Esophagus squamous epithelium (tissue), 5 donors: Measurements from ENCODE around the gene ATG2B. TPM values are rescaled to one million over a fixed set of nuclear protein-coding genes. Genes with fewer than 3 reads are reported as not detected.

Source experiments
- DNase-seq: peaks from one replicate; lab custom pipeline; 2025; lab: John Stamatoyannopoulos, UW
- H3K27ac ChIP-seq, 4 donors: fragments of 200-600 bp; sonication (generic); one replicate each; pipeline ENCODE4 v1.5.1; 2016 to 2019; ENCODE audit warnings: mild to moderate bottlenecking in 1 of 4
- H3K27me3 ChIP-seq, 4 donors: fragments of 200-600 bp; sonication (generic); 1 replicate in 3 of 4; 2 replicates in 1 of 4; pipeline versions ENCODE4 v1.5.1 to v1.6.0; 2017 to 2021; ENCODE audit warnings: antibody characterized with exemption in 1 of 4
- H3K36me3 ChIP-seq, 3 donors: fragments of 200-600 bp; sonication (generic); one replicate each; pipeline ENCODE4 v1.5.1; 2016 to 2019
- H3K4me1 ChIP-seq, 3 donors: fragments of 200-600 bp; sonication (generic); one replicate each; pipeline ENCODE4 v1.5.1; 2017 to 2019
- H3K4me3 ChIP-seq, 4 donors: fragments of 200-600 bp; sonication (generic); 1 replicate in 3 of 4; 2 replicates in 1 of 4; pipeline ENCODE4 v1.5.1; 2016 to 2019; ENCODE audit warnings: mild to moderate bottlenecking in 2 of 4, moderate library complexity in 1 of 4
- H3K9me3 ChIP-seq, 3 donors: fragments of 200-600 bp; sonication (generic); one replicate each; pipeline ENCODE4 v1.5.1; 2016 to 2019
- POLR2A ChIP-seq, 4 donors: fragments of 450-650 bp; IDR thresholded peaks; one replicate each; pipeline ENCODE4 v1.6.1; 2017; ENCODE audit warnings: antibody characterized with exemption in 4 of 4, mild to moderate bottlenecking in 4 of 4, moderate library complexity in 3 of 4
- WGBS, 2 donors: methylation state at CpG; one replicate each; pipeline ENCODE4 v1.1.5; 2018; 5-methylcytosine and 5-hydroxymethylcytosine counted together
- intact Hi-C: fragments of 100-400 bp; cut with DNase I; formaldehyde crosslinking; loops from one replicate; pipeline ENCODE4 v1.15.0; 2022
- total RNA-seq, 4 donors: library from RNA; depleted of rRNA; stranded (reverse); fragments of >200 nt; gene quantifications; one replicate each; pipeline ENCODE4 v1.1.0, GENCODE V29; 2016
- TF ChIP-seq, protein P1 (sequence below), 6 experiments: fragments of 450-650 bp in 4 of 6; fragments of 200-600 bp in 2 of 6; sonication (generic) in 2 of 6; IDR thresholded peaks; one replicate each; pipeline ENCODE4 v1.5.1; 2016 to 2019; ENCODE audit warnings: antibody characterized with exemption in 6 of 6, mild to moderate bottlenecking in 4 of 6, moderate library complexity in 4 of 6
- donor health status: DM: yes; HTN: yes; CAD: no.

ATG2B gene
- total RNA-seq, 4 donors from 2014 or later = 10.6 to 24.6 (median 14.0) TPM

DNA sequence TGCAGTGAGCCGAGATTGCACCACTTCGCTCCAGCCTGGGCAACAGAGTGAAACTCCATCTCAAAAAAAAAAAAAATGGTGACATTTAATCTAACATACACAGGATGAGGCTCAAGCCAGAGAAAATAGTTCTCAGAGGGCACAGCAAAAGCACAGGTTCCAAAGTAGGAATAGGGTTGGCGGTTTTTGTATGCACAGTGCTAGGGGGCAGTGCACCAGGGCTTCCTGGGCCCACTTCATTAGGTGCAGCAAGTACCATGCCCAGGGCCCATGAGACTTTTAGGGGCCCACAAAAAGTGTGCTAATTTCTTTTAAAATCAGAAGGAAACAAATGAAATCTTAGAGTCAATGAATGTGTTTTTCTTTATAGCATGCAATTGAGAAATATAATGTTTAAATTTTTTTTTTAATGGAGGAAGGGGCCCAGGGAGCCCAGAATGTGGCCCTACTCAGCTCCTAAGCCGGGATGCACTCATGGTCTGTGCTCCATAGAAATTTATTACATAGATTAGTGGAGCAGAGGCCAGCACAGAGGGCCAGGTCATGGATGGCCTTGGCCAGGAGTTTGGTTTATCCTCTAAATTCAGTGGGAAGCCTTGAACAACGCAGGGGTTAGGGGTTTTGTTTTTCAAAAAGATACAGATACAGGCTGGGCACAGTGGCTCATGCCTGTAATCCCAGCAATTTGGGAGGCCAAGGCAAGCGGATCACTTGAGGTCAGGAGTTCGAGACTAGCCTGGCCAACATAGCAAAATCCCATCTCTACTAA is 31.1 kb upstream of the ATG2B start:
- TF ChIP-seq, protein P1, sequence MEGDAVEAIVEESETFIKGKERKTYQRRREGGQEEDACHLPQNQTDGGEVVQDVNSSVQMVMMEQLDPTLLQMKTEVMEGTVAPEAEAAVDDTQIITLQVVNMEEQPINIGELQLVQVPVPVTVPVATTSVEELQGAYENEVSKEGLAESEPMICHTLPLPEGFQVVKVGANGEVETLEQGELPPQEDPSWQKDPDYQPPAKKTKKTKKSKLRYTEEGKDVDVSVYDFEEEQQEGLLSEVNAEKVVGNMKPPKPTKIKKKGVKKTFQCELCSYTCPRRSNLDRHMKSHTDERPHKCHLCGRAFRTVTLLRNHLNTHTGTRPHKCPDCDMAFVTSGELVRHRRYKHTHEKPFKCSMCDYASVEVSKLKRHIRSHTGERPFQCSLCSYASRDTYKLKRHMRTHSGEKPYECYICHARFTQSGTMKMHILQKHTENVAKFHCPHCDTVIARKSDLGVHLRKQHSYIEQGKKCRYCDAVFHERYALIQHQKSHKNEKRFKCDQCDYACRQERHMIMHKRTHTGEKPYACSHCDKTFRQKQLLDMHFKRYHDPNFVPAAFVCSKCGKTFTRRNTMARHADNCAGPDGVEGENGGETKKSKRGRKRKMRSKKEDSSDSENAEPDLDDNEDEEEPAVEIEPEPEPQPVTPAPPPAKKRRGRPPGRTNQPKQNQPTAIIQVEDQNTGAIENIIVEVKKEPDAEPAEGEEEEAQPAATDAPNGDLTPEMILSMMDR (IDR thresholded peaks at IDR 0.05) = no peak
- TF ChIP-seq POLR2A (IDR thresholded peaks at IDR 0.05) = no peak
- H3K9me3 ChIP-seq = no peaks in the 10 kb centered on the region
- no peak for DNase-seq
- WGBS, 2 donors = 85 to 95% methylated on average over 7 of the region's 7 CpGs
- H3K27ac ChIP-seq = no peak overlapping the region
- H3K36me3 ChIP-seq = no peaks in the 10 kb centered on the region
- intact Hi-C loops = loop anchor here (5.0 kb wide), 1 partner anchor 37 kb away; no protein-coding TSS in a partner anchor
- no peak overlapping the region for H3K4me3 ChIP-seq
- H3K4me1 ChIP-seq = peaks cover 0 to 27% (median 6%) of the 10 kb centered on the region in 3 donors
- H3K27me3 ChIP-seq = no peaks in the 10 kb centered on the region

DNA sequence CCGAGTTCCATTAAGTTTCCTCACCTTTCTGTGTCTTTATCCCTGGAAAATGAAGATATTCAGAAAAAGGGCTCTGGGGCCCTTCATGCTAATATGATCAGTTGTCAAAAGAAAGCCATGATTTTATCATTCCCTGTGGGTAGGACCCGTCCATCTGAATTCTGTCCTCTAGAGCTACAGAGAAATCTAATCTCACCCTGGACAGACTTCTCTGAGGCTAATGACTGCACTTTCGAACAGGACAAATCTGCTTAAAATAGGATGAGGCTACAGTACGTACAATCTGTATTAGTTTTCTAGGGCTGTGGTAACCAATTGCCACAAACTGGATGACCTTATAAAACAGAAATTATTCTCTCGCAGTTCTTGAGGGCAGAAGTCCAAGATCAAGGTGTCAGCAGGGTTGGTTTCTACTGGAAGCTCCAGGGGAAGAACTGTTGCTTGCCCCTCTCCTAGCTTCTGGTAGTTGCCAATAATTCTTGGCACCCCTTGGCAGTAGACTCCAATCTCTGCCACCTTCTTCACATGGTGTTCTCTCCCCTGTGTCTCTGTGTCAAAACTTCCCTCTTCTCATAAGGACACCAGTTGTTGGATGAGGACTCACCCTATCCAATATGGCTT is 30.0 kb upstream of the ATG2B start:
- DNase-seq = no peak
- H3K27me3 ChIP-seq = no peaks in the 10 kb centered on the region
- intact Hi-C loops = loop anchor here (5.0 kb wide), 1 partner anchor 36 kb away; no protein-coding TSS in a partner anchor

DNA sequence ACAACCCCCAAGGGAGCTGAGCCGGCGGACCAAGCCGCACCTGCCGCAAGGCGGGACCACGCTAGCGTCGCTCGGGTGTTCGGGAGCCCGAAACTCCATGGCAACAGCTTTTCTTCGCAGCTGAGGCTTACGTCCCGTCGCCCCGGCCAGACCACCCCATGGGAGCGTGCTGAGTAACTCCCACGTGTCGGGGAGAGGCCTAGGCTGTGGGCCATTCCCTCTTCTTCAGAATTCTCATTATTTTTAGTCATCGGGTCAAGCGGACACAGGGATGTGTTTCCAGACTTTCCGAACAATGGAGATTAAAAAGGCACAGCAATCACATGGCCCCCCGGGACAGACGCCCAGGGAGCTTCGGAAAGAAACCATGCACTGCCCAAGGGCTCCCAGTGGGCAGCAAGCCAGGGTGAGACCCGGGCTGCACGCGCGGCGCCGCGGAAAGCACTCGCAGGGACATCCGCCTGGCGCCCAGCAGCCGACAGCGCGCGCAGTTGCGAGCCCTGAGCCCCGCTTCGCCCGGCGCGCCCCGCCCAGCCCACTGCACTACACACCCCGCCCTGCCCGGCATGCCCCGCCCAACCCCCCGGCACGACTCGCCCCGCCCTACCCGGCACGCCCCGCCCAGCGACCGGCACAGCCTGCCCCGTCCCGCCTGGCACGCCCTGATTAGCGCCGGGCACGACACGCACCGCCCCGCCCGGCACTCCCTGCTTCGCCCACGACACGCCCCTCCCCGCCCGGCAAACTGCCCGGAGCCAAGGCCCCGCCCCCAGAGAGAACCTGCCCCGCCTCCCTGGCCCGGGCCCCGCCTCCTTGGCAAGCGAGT is 28.4 kb upstream of the ATG2B start:
- Histone ChIP-seq H3K36me3 (peaks cover 0 to 13% (median 0%) of the 10 kb centered on the region in 3 donors), H3K4me3 (peak overlapping the region; percentile 84 to 96 (median 89)), H3K27ac (peak overlapping the region; percentile 77 to 89 (median 83)), H3K9me3 (no peaks in the 10 kb centered on the region), H3K4me1 (peaks cover 0 to 27% (median 6%) of the 10 kb centered on the region in 3 donors), H3K27me3 (no peaks in the 10 kb centered on the region)
- intact Hi-C loops = loop anchor here (5.0 kb wide), 1 partner anchor 34 kb away; no protein-coding TSS in a partner anchor
- peak; percentile 86 for DNase-seq
- WGBS, 2 donors = 0% methylated on average over 1 of the region's 79 CpGs; no CpG with 5 or more reads in 1 of the 2 donors
- peak in 2 of 4 donors; percentile 20 to 33 for TF ChIP-seq POLR2A (IDR thresholded peaks at IDR 0.05)
- TF ChIP-seq, protein P1 (IDR thresholded peaks at IDR 0.05) = peak in 1 of 6 experiments; percentile 19

More for the DNA sequence above, 30.0 kb upstream of the ATG2B start:
- WGBS, 2 donors = 84 to 86% methylated on average over 5 of the region's 5 CpGs
- no peak overlapping the region for H3K27ac ChIP-seq
- TF ChIP-seq POLR2A (IDR thresholded peaks at IDR 0.05) = no peak
- TF ChIP-seq, protein P1 (IDR thresholded peaks at IDR 0.05) = no peak
- peak overlapping the region in 1 of 4 donors; percentile 96 for H3K4me3 ChIP-seq
- no peaks in the 10 kb centered on the region for H3K9me3 ChIP-seq
- H3K36me3 ChIP-seq = no peaks in the 10 kb centered on the region
- peaks cover 0 to 27% (median 6%) of the 10 kb centered on the region in 3 donors for H3K4me1 ChIP-seq

GRCh38 chr14:96390965-96391292 is 27.8 kb upstream of the ATG2B start:
- Histone ChIP-seq H3K27me3 (no peaks in the 10 kb centered on the region), H3K4me3 (peak overlapping the region; percentile 44 to 96 (median 89)), H3K27ac (peak overlapping the region; percentile 47 to 84 (median 81)), H3K9me3 (no peaks in the 10 kb centered on the region), H3K36me3 (peaks cover 0 to 18% (median 0%) of the 10 kb centered on the region in 3 donors), H3K4me1 (peaks cover 0 to 27% (median 6%) of the 10 kb centered on the region in 3 donors)
- intact Hi-C loops = loop anchor here (5.0 kb wide), 1 partner anchor 34 kb away; no protein-coding TSS in a partner anchor
- 8 to 9% methylated on average over 6 to 8 of the region's 13 CpGs for WGBS, 2 donors
- TF ChIP-seq, protein P1 (IDR thresholded peaks at IDR 0.05) = no peak
- TF ChIP-seq POLR2A (IDR thresholded peaks at IDR 0.05) = no peak
- DNase-seq = no peak
